HG03135 (cell line): ENCODE data around the gene STN1.

ENCODE experiments used
- ATAC-seq: cut with Tn5 transposase; IDR thresholded peaks from one replicate; pipeline ENCODE4 v1.9.1; 2021; ENCODE audit warnings: mild to moderate bottlenecking, moderate library complexity; ENCODE audit not compliant: unreplicated experiment

Gene STN1, protein sequence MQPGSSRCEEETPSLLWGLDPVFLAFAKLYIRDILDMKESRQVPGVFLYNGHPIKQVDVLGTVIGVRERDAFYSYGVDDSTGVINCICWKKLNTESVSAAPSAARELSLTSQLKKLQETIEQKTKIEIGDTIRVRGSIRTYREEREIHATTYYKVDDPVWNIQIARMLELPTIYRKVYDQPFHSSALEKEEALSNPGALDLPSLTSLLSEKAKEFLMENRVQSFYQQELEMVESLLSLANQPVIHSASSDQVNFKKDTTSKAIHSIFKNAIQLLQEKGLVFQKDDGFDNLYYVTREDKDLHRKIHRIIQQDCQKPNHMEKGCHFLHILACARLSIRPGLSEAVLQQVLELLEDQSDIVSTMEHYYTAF

DNA sequence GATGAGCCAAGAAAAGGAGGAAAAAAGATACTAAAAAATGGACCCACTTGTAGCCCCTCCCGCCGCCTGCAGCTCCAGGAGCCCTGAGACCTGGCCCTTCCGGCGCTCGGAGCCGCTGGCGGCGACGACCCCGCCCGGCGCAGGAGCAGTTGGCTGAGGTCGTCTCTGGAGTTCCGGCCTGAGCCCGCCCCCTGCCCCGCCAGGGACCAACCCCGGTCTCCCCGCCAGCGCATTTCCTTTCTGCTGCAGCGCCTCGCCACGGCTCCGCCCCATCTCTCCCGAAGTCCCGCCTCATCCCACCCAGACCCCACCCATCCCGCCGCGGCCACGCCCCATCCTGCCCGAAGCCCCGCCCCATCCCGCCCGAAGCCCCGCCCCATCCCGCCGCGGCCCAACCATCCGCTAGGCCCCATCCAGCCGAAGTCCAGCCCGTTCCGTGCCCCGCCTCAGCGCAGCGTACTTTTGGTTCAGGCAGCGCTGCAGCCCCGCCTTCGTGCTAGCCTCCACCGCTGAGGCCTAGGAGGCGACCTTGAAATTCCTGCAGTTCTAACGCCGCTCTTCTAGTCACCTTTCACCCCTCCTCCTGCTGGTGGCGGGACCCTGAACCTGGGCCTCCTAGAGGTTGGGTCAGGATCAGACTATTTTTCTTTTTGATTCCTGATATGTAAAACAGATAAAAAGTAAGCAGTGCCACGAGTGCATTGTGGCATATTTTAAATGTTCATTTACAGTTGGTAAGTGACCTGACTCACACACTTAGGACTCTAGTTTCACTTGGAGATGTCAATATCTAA is at the start of gene STN1:
TSS of gene STN1 (minus strand) at position 132 of the 794 bp plus-strand sequence. CDS start 590 bp downstream, outside the sequence.
- peak; percentile 90 for ATAC-seq

DNA sequence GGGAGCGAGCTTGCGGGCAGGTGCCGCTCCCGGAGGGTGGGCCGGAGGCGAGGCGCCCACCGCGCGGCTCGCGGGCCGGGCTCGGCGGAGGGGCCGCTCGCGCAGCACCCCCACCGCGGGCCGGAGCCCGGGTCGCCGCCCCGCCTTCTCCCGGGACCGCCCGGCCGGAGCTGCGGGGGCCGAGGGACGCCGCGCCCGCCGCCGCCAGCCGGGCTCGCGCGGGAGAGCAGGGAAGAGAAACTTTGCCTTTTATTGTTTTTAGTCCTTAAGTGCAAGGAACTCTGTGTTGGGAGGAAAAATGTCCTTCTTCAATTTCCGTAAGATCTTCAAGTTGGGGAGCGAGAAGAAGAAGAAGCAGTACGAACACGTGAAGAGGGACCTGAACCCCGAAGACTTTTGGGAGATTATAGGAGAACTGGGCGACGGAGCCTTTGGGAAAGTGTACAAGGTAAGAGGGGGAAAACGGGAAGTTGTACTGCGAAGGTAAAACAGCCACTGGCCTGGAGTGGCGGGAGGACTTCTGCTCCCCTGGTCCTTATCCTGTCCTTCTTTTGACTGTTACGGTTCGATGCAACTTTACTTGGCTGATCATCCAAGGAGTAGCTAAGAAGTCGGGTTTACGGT is 49.6 kb upstream of the STN1 start:
- peak; percentile 41 for ATAC-seq

DNA sequence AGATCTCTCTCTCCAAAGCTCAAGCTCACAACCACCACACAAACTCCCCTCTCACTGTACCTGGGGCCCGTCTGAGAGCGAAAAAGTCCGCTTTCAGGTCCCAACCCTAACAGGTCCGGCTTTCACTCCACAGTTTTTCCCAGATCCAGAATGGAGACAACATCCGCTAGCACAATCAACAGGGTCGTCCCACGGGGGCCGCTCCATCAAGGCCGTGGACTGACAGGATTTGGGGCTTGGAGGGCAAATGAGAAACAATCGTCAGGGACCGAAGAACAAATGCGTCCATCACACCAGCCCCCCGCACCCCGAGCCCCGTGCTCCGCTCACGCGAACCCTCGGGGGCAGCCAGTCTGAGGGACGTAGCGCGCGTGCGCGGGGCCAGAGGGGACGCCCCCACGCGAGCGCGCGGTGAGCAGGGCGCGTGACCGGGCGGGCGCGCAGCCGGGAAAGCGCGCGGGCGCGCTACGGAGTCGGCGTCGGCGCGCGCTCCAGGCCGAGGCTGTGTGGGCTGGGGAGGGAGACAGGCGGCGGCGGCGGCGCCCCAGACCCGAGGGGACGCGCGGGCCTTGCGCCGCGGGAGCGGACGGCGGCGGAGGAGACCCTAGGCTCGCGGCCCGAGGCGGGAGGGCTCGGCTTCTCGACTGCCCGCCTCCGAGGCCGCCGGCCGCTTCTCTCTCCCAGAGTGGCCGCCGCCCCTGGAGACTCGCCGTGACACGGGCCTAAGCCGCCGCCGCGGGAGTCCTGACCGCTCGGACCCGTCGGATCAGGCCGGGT is 48.9 kb upstream of the STN1 start, which contains the start of gene SLK:
TSS of gene SLK (plus strand) at position 470 of the 777 bp plus-strand sequence. CDS start 606 bp downstream, outside the sequence.
- ATAC-seq, result peak; percentile 76

DNA sequence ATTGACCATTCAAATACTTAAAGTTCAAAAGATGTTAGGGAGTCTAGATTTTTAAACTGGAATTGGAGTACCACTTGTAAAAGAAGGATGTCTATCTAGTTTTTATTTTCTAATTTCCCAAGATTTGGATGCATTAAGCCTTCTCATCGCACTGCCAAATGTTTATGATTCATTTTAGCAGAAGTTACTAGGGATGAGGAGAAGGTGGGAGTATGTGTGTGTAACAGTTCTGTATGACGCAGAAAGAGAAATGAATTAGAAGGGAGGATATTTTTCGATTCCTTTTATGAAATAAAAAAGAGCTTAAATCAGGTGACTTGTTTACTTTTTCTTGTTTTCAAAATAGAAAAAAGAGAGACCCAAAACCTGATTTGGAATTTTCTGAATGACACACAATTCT is 42.1 kb upstream of the STN1 start:
- ATAC-seq, result no peak

DNA sequence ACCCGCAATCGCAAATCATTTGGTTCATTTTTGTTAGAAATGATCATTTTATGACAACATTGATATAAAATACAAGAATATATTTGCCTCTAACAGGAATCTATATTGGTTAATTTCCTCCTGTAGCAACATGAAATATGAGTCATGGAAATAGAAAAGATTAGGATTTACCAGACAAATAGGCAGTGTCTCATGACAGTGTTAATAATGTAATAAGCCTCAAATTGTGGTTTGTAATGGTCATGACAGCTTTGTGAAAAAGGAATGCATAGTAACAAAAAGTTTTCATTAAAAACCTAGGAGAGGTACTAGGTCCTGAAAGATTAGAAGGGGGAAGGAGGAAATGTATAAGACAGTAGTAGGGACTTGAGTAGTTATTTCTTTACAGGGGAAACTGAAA is 41.0 kb upstream of the STN1 start:
- ATAC-seq, result no peak

DNA sequence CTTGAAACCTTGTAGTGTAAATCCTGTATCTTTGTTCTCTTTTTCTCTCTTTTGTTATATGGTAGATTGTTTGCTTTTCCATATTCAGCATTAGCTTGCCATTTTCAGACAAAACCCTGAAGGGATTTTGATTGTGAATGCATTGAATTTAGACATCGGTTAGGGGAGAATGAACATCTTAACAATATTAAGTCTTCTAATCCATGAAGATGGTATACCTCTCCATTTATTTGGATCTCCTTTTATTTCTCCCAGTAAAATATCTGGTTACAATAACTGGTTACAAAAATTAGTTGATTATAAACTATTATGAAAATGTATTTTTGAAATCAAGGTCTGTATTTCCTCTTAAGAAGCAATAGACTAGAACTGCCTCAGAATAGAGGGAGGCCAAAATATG is 36.6 kb upstream of the STN1 start:
- no peak for ATAC-seq

DNA sequence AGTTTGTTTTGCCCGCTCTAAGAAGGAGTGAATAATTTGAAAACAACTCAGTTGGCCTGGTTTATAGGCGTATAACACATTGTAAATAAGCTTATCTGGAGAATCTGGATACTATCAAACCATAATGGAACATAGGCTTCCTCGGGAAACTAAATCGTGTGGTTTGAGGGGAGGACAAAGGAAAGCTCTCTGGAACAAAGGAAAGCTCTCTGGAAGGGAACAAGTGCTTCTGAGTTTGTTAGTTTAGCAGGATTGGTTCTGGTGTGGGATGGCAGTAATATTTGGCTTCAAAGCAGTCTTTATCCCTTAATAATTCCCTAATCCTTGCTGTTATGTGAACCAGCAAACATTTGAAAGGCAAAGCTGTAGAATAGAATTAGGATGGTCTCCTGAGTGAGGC is 34.0 kb upstream of the STN1 start:
- no peak for ATAC-seq

DNA sequence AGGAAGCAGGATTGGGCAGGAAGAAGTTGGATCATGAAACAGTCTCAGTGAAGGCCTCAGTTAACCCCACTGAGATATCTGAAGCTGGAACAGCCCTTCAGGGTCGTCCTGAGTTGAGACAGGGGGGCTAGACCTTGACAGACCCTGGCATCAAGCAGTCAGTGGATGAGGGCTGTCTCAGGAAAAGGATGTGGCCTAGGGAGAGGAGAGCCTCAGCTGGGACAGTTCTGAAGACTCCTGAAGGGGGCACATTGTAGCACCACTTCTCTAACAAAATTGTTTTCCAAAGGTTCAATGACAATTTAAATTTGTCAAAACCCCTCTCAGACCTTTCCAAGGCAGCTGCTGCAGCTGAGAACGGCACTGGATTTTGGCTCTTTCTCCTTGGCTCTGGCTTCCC is 33.2 kb upstream of the STN1 start:
- no peak for ATAC-seq

DNA sequence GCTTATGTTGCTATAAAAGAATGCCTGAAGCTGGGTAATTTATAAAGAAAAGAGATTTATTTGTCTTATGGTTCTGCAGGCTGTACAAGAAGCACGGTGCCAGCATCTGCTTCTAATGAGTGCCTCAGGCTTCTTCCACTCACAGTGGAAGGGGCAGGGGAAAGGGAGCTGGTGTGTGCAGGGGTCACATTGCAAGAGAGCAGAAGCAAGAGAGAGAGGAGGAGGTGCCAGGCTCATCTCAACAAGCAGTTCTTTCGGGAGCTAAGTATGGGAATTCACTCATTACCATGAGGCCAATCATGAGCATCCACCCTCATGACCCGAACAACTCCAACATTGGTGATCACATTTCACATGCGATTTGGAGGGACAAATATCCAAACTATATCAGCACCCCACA is 31.7 kb upstream of the STN1 start:
- ATAC-seq, result no peak

DNA sequence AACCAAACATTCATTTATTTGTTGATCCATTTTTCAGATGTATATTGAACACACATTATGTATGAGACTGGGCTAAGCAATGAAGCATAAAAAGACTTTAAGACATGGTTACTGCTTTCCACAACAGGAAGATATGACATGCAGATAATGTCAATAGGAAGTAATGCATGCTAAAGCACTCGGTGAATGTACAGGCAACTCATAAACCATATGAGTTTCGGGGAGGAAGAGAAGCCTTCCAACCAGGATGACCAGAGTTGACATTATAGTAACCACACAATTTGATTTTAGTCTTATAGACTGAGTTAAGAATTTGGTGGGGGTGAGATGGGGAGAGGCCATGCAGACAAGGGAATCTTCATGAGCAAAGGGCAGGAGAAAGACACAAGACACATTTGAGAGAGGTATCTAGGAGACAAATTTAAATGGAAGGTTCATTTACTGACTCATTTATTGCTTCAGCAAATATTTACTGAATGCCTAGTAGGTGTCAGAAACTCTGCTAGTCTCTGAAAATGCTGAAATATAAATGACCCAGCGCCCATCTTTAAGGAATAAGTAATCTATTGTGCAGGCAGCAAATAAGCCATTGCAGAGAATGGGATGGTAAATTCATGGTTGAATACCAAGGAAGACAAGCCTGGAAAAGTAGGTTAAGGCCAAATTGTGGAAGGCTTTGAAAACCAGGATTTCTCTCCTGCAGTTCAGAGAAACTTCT is 30.0 kb upstream of the STN1 start:
- no peak for ATAC-seq

DNA sequence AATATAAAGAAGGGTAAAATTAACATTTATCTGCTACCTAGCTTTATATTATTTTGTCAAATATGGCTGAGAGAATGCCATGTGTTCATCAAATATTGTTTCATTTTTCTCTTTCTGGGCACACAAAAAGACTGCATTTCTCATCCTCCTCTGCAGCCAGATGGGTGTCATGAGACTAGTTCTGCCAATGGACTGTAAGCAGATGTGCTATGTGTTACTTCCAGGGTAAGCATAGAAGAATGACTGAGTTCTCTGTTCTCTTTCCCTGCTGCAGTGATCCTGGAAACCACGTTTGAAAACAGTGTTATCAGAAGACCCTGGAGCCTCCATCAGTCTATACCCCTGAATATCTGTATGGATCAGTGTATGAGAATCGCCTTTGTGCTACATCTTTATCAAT is 24.9 kb upstream of the STN1 start:
- no peak for ATAC-seq

DNA sequence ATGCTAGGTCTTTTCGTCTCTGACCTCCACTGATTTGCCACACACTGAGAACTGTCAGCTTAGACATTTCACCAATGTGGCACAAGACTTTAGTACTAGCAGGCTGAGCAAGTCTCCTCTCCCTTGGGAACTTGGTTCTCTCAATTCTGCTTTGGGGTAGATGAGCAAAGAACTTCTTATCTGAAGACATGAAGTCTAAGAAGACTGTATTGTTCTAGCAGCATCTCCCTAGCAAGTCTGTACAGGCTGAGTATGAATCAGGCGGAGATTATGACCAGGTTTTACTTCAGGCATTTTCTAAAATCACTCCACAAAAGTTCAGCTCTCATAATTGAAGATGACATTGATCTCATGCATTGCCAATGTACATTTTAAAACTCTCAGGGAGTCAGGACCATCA is 23.8 kb upstream of the STN1 start:
- ATAC-seq, result no peak

DNA sequence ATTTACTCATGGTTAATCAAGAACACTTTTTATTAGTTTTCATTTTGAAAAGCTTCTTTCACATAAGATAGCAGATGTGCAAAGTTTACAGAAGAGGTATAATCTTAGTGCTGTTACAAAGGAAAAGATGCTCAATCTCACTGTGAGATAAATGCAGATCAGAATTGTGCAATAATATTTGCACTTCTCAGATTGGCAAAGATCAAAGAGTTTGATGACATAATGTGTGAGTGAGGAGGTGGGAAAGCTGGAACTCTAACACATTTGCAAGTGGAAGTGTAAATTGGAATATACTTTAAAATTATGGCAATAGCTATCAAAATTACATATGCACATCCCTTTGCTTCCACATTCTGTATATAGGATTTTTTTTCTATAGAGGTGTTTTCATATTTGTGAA is 21.5 kb upstream of the STN1 start:
- ATAC-seq, result no peak

DNA sequence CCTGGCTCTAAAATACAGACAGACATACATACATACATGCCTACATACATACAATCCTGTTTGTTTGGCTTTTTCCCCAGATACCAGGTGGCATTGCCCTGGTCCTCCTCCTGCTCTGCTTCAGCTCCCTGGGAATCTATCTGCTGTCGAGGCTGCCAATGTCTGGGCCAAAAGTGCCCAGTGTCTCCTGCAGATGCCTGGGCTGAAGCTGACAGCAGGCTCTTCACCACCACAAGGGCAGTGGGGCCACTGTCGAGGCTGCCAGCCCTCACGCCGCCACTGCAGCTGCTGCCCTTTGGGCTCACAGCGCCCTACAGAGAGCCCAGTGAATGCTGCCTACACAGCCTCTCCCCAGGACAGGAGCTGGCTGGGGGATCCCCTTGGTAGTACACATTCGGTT is 18.0 kb upstream of the STN1 start:
- ATAC-seq, result no peak

DNA sequence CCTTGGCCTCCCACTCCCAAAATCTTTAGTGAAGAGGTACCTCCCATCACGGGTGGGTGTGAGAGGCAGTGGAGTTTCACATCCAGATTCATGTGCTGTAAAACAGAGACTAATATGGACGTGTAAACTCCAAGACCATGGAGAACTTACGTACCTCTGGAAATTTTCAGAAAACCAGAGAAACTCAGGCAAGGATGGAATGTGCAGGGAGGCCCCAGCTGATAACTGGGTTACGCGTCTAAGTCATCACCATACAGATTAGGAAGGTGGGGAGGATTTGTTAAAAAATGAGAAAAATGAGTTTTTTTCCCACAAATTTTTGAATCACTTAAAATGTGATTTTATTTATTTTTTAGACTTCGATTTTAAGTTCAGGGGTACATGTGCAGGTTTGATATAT is 16.3 kb upstream of the STN1 start:
- ATAC-seq, result no peak

DNA sequence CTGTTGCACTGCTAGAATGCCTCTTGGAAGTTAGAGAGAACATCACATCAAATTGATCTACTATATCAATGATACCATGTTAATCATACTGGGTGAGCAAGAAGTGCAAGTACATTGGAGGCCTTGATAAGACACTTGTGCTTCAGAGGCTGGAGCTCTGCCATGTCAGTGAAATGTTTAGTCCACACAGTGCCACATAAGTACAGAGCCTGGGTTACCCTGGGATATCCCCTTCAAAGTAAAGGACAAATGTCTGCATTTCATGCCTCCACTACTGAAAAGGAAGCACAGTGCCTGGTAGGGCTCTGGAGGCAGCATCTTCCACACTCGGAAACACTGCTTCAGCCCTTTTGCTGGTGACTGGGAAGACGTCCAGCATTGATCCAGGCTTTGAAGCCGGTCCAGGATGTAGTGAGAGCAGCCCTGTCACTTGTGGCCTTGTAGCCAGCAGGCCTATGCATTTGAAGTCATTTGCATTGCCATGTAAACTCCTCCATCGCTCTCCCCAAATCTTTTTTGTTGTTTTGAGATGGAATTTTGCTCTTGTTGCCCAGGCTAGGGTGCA is 15.7 kb upstream of the STN1 start:
- ATAC-seq, result no peak

DNA sequence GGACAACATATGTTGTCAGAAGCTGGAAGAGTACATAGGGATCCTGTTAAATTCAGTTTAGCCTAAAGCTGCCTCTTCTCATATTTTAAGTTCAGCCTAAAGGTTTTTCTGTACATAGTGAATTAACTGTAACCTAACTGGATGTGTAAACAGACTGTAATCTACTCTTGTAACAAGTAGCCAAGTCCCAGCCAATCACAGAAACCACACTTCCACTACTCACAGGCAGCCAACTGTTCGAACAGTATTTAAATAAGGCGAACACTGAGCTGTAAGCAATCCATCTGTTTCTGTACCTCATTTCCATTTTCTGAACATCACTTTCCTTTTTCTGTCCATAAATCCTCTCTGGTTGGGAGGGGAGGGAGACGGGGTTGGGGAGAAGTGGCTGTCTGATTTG is 15.0 kb upstream of the STN1 start:
- no peak for ATAC-seq

DNA sequence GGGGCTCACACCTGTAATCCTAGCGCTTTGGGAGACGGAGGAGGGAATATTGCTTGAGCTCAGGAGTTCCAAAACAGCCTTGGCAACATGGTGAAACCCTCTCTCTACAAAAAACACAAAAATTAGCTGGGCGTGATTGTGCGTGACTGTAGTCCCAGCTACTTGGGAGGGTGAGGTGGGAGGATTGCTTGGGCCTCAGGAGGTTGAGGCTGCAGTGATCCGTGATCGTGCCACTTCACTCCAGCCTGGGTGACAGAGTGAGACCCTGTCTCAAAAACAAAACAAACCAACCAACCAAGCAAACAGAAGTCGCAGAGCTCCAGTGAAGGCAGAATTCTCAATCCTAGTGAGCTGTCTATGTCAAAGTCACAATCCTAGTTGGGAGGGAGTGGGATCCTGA is 14.3 kb upstream of the STN1 start:
- no peak for ATAC-seq

DNA sequence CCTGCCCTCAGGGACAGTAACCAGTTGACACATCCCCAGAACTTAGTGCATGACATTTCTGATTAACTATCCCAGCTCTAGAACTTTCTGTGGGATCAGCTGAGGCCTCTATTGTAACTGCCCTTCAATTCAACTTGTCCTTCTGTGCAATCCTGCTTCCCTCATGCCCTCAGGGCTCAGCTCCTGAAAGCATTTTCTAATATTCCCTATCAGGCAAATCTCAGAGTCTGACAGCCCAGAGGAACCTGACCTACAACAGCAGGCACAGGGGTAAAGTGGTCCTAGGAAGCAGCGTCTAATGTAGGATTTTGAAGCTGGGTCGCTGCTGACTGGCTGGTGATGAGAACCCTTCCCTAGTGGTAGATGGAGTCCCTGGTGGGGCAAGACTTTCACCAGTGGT is 13.6 kb upstream of the STN1 start:
- no peak for ATAC-seq

DNA sequence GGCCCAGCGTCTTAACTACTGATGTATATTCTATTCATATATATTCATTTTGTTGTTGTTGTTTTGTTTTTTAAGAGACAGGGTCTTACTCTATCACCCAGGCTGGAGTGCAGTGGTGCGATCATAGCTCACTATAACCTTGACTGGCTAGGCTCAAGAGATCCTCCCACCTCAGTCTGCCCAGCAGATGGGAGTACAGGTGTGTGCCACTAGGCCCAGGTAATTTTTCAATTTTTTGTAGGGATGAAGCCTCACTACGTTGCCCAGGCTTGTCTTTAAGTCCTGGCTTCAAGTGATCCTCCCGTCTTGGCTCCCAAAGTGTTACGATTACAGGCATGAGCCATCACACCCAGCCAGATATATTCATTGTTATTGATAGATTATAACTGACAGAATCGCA is 12.9 kb upstream of the STN1 start:
- ATAC-seq, result no peak
